ENCODE measurements around the gene ABCD1. TPM values are rescaled to one million over a fixed set of nuclear protein-coding genes. Genes with fewer than 3 reads are reported as not detected.
"Not testable (repeated sequence)": the region's sequence is repeated elsewhere in the genome, so short reads cannot be mapped to it uniquely, and the experiment has no call there.

The ABCD1 gene
- total RNA-seq, 1 experiment from 2014 or later = 44.4 TPM

- Histone ChIP-seq H2AFZ (ENCODE audit: low read length) (no peak overlapping the region), H3K9me3 (ENCODE audit: low read length) (no peaks in the 10 kb centered on the region), H3K4me1 (ENCODE audit: insufficient read depth, low read length) (peaks cover 12% of the 10 kb centered on the region), H4K20me1 (ENCODE audit: low read length) (no peaks in the 10 kb centered on the region), H3K9me2 (replicated peaks; ENCODE audit: low read length) (no peaks in the 10 kb centered on the region), H3K36me3 (ENCODE audit: low read depth, low read length) (no peaks in the 10 kb centered on the region), H3K9ac (ENCODE audit: low read length) (peak overlapping the region; percentile 27; the same call in 1 of the 2 replicates), H3K4me3 (ENCODE audit: low read length) (peak overlapping the region; percentile 65), H3K4me2 (ENCODE audit: low read length) (peak overlapping the region; percentile 89), H3K27ac (ENCODE audit: low read length) (peak overlapping the region; percentile 32; the same call in 1 of the 2 replicates), H3F3A (ENCODE audit: low read length, unreplicated experiment) (no peaks in the 10 kb centered on the region), H3K79me2 (ENCODE audit: low read length) (peaks cover 13% of the 10 kb centered on the region), H3K27me3 (ENCODE audit: low read length) (no peaks in the 10 kb centered on the region)
- ChIA-PET CTCF (no interaction called here), POLR2A (ENCODE audit: unreplicated experiment) (no interaction called here)
- intact Hi-C loops (cut with micrococcal nuclease) = no loop called here
- ATAC-seq = peak; percentile 54
- DNase-seq = peak; percentile 52
- BruUV-seq (replicated peaks) = TSS peak; percentile 51
- no peak for TF ChIP-seq EZH2phosphoT487 (IDR thresholded peaks at IDR 0.05; ENCODE audit: borderline replicate concordance, low read length)
- TF ChIP-seq, protein P1, sequence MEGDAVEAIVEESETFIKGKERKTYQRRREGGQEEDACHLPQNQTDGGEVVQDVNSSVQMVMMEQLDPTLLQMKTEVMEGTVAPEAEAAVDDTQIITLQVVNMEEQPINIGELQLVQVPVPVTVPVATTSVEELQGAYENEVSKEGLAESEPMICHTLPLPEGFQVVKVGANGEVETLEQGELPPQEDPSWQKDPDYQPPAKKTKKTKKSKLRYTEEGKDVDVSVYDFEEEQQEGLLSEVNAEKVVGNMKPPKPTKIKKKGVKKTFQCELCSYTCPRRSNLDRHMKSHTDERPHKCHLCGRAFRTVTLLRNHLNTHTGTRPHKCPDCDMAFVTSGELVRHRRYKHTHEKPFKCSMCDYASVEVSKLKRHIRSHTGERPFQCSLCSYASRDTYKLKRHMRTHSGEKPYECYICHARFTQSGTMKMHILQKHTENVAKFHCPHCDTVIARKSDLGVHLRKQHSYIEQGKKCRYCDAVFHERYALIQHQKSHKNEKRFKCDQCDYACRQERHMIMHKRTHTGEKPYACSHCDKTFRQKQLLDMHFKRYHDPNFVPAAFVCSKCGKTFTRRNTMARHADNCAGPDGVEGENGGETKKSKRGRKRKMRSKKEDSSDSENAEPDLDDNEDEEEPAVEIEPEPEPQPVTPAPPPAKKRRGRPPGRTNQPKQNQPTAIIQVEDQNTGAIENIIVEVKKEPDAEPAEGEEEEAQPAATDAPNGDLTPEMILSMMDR (conservative IDR thresholded peaks at IDR 0.05; ENCODE audit: low read depth, low read length) = peak; percentile 48
Measured at GRCh38 chrX:153689654-153690465, 34.8 kb upstream of the ABCD1 start.

GRCh38 chrX:153690466-153690865 is 34.2 kb upstream of the ABCD1 start:
- Histone ChIP-seq H3F3A (ENCODE audit: low read length, unreplicated experiment) (no peaks in the 10 kb centered on the region), H3K9me2 (replicated peaks; ENCODE audit: low read length) (no peaks in the 10 kb centered on the region), H2AFZ (ENCODE audit: low read length) (no peak overlapping the region), H3K9me3 (ENCODE audit: low read length) (no peaks in the 10 kb centered on the region), H3K27me3 (ENCODE audit: low read length) (no peaks in the 10 kb centered on the region), H4K20me1 (ENCODE audit: low read length) (no peaks in the 10 kb centered on the region), H3K27ac (ENCODE audit: low read length) (no peak overlapping the region), H3K36me3 (ENCODE audit: low read depth, low read length) (no peaks in the 10 kb centered on the region), H3K4me3 (ENCODE audit: low read length) (peak overlapping the region; percentile 65; the same call in 1 of the 2 replicates), H3K4me1 (ENCODE audit: insufficient read depth, low read length) (peaks cover 12% of the 10 kb centered on the region), H3K4me2 (ENCODE audit: low read length) (peak overlapping the region; percentile 89), H3K79me2 (ENCODE audit: low read length) (peaks cover 13% of the 10 kb centered on the region), H3K9ac (ENCODE audit: low read length) (no peak overlapping the region)
- POLR2A ChIA-PET (ENCODE audit: unreplicated experiment) = no interaction called here
- BruUV-seq (replicated peaks) = no TSS peak
- CTCF ChIA-PET = no interaction called here
- DNase-seq (no peak), ATAC-seq (no peak)
- intact Hi-C loops (cut with micrococcal nuclease) = no loop called here
- no peak for TF ChIP-seq EZH2phosphoT487 (IDR thresholded peaks at IDR 0.05; ENCODE audit: borderline replicate concordance, low read length)
- no peak for TF ChIP-seq EZH2 (IDR thresholded peaks at IDR 0.05; ENCODE audit: low read length, unreplicated experiment)
- TF ChIP-seq, protein P1 (conservative IDR thresholded peaks at IDR 0.05; ENCODE audit: low read depth, low read length) = no peak

GRCh38 chrX:153691032-153691827 is 33.4 kb upstream of the ABCD1 start:
- CTCF ChIA-PET, ATAC-seq: not testable (repeated sequence)

More at GRCh38 chrX:153691032-153691827, 33.4 kb upstream of the ABCD1 start:
- Histone ChIP-seq H3K4me1 (ENCODE audit: insufficient read depth, low read length) (peaks cover 12% of the 10 kb centered on the region), H3K79me2 (ENCODE audit: low read length) (peaks cover 13% of the 10 kb centered on the region)
- H2AFZ ChIP-seq (ENCODE audit: low read length); intact Hi-C loops (cut with micrococcal nuclease); H3K36me3 ChIP-seq (ENCODE audit: low read depth, low read length); POLR2A ChIA-PET (ENCODE audit: unreplicated experiment); H3K27me3 ChIP-seq (ENCODE audit: low read length); H3K27ac ChIP-seq (ENCODE audit: low read length); DNase-seq; H3K9me2 ChIP-seq (replicated peaks; ENCODE audit: low read length); H3K9ac ChIP-seq (ENCODE audit: low read length); H3K4me3 ChIP-seq (ENCODE audit: low read length); H4K20me1 ChIP-seq (ENCODE audit: low read length); H3K9me3 ChIP-seq (ENCODE audit: low read length); H3F3A ChIP-seq (ENCODE audit: low read length, unreplicated experiment); H3K4me2 ChIP-seq (ENCODE audit: low read length); BruUV-seq (replicated peaks): not testable (repeated sequence)
